SJCRH30 (cell line): ENCODE measurements around the gene EDN1. TPM values are rescaled to one million over a fixed set of nuclear protein-coding genes. Genes with fewer than 3 reads are reported as not detected.

Experiments used
- DNase-seq, 2 experiments: peaks; one replicate each; pipeline ENCODE4 v3.0.0-alpha.2; 2015 to 2020
- H3K27ac ChIP-seq: fragments of 250-450 bp; sonication (Bioruptor Pico); 2 replicates; pipeline ENCODE4 v1.5.1; 2020; ENCODE audit warnings: mild to moderate bottlenecking, moderate library complexity
- H3K27me3 ChIP-seq: fragments of 250-450 bp; sonication (Bioruptor Pico); 2 replicates; pipeline ENCODE4 v1.5.1; 2020; ENCODE audit warnings: mild to moderate bottlenecking, moderate library complexity
- H3K36me3 ChIP-seq: fragments of 250-450 bp; sonication (Bioruptor Pico); 2 replicates; pipeline ENCODE4 v1.5.1; 2020; ENCODE audit warnings: mild to moderate bottlenecking, moderate library complexity
- H3K4me1 ChIP-seq: fragments of 250-450 bp; sonication (Bioruptor Pico); 2 replicates; pipeline ENCODE4 v1.5.1; 2020; ENCODE audit warnings: mild to moderate bottlenecking, moderate library complexity
- H3K4me3 ChIP-seq: fragments of 250-450 bp; sonication (Bioruptor Pico); 2 replicates; pipeline ENCODE4 v1.5.1; 2020; ENCODE audit warnings: mild to moderate bottlenecking, moderate library complexity
- H3K9me3 ChIP-seq: fragments of 250-450 bp; sonication (Bioruptor Pico); replicated peaks from 2 replicates; pipeline ENCODE4 v1.5.1; 2020; ENCODE audit warnings: mild to moderate bottlenecking, moderate library complexity
- total RNA-seq: library from RNA; depleted of rRNA; stranded (reverse); fragments of >200 nt; shearing (Covaris generic); gene quantifications from 2 replicates; pipeline ENCODE4 v1.2.3, GENCODE V29; 2014

The EDN1 gene
- total RNA-seq, 1 experiment from 2014 or later = 0.08 TPM

DNA sequence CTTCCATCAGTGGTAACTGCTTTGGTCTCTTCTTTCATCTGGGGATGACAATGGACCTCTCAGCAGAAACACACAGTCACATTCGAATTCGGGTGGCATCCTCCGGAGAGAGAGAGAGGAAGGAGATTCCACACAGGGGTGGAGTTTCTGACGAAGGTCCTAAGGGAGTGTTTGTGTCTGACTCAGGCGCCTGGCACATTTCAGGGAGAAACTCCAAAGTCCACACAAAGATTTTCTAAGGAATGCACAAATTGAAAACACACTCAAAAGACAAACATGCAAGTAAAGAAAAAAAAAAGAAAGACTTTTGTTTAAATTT lies 6.1 kb downstream of the EDN1 start:
- no peak for DNase-seq
- H3K9me3 ChIP-seq = no peaks in the 10 kb centered on the region
- H3K36me3 ChIP-seq = no peaks in the 10 kb centered on the region
- no peak overlapping the region for H3K4me3 ChIP-seq
- no peak overlapping the region for H3K27ac ChIP-seq
- H3K4me1 ChIP-seq = no peaks in the 10 kb centered on the region
- no peaks in the 10 kb centered on the region for H3K27me3 ChIP-seq

GRCh38 chr6:12296604-12297003 lies 6.4 kb downstream of the EDN1 start:
- Histone ChIP-seq H3K4me3 (no peak overlapping the region), H3K36me3 (no peaks in the 10 kb centered on the region), H3K4me1 (no peaks in the 10 kb centered on the region), H3K9me3 (no peaks in the 10 kb centered on the region), H3K27ac (no peak overlapping the region), H3K27me3 (no peaks in the 10 kb centered on the region)
- DNase-seq = no peak

GRCh38 chr6:12297363-12298016 lies 7.3 kb downstream of the EDN1 start:
- Histone ChIP-seq H3K27me3 (no peaks in the 10 kb centered on the region), H3K9me3 (no peaks in the 10 kb centered on the region), H3K4me1 (no peaks in the 10 kb centered on the region), H3K36me3 (no peaks in the 10 kb centered on the region), H3K4me3 (no peak overlapping the region), H3K27ac (no peak overlapping the region)
- no peak for DNase-seq

DNA sequence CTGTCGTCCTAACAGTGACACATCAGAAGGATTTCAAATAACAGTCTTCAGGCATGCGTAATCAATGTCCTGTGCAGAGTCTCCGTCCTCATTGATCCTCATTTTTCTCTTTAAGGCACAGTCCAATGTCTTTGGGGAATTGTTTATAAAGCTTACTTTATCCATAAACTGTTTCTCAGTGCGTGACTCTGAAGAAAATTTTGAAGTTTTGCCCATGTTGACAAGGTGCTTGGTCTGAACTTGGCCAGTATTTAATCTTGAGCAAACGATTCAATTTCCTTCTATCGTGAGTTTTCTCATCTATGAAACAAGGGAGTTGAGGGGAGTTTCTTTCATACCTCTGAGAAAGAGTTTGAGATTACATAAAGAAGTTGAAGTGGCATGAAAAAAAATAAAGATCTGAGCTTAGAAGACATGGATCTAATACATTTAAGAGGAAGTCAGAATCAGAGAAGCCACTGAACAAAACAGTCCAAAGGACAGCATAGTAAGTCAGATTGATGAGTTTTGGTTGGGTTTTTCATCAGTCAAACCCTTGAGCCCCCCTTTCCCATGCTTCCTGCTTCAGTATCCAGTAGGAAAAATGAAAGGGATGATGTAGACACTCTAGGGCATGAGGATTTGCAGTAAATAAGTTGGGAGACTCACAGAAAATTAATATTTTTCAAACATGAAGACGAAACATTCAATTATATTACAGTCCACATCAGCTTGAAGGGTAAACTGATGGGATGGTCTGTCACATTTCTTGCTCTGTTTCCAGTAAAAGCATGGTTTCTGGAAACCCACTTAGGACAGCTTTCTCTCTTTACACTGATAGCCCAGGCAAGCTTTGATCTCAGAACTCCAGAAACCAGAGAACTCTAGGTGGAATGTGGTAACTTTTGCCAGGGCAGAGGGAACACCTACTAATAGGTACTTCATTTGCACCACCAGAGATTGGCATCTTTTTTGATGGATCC lies 8.1 kb downstream of the EDN1 start:
- no peaks in the 10 kb centered on the region for H3K4me1 ChIP-seq

DNA sequence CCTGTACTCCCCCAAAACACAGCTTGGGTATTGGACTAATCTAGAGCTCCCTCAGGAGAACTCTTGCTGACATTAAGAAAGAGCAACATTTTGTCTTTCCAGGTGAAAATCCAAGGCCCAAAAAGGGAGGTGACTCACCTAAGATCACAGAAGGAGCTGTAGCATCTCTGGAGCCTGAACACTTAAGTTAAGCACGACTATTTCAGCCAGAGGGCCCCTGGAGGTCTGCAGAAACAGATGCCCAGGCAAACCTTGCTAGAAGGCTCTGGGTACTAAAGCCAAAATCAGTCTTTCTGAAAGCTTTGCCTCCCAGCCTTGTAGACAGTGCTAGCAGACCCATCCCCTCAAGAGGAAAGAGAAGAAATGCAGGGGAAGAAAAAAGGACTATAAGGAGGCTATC lies 8.8 kb downstream of the EDN1 start:
- no peaks in the 10 kb centered on the region for H3K4me1 ChIP-seq
- H3K27me3 ChIP-seq = no peaks in the 10 kb centered on the region
- no peaks in the 10 kb centered on the region for H3K36me3 ChIP-seq
- H3K27ac ChIP-seq = no peak overlapping the region
- no peak overlapping the region for H3K4me3 ChIP-seq
- DNase-seq = no peak
- H3K9me3 ChIP-seq = no peaks in the 10 kb centered on the region

More for the DNA sequence above, 8.1 kb downstream of the EDN1 start:
- Histone ChIP-seq H3K9me3 (no peaks in the 10 kb centered on the region), H3K36me3 (no peaks in the 10 kb centered on the region), H3K4me3 (no peak overlapping the region), H3K27me3 (no peaks in the 10 kb centered on the region), H3K27ac (no peak overlapping the region)
- DNase-seq = no peak

DNA sequence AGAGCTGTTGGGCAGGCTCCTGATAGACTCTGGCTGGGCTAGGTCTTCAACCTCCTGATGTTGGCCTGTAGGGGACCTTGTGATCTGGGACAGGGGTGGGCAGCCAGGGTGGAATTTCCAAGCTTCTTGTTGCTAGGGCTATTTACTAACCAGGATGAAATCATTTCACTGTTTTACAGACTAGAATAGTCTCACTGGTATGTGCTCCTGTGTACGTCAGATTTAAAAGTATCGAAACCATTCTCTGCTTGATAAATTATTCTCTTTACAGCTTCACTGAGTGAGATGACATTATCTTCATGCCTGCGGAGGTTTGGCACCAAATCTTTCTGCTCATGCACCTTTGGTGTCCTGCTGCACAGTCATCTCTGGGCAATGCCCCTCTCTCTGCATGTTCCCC lies 10.9 kb downstream of the EDN1 start:
- Histone ChIP-seq H3K4me3 (no peak overlapping the region), H3K9me3 (no peaks in the 10 kb centered on the region), H3K36me3 (no peaks in the 10 kb centered on the region), H3K27me3 (no peaks in the 10 kb centered on the region), H3K27ac (no peak overlapping the region), H3K4me1 (no peaks in the 10 kb centered on the region)
- no peak for DNase-seq

GRCh38 chr6:12304487-12304886 lies 14.3 kb downstream of the EDN1 start:
- Histone ChIP-seq H3K27me3 (no peaks in the 10 kb centered on the region), H3K36me3 (no peaks in the 10 kb centered on the region), H3K9me3 (no peaks in the 10 kb centered on the region), H3K4me3 (no peak overlapping the region), H3K4me1 (no peaks in the 10 kb centered on the region), H3K27ac (no peak overlapping the region)
- DNase-seq = no peak

- no peaks in the 10 kb centered on the region for H3K36me3 ChIP-seq
- no peak overlapping the region for H3K27ac ChIP-seq
- no peaks in the 10 kb centered on the region for H3K9me3 ChIP-seq
- no peaks in the 10 kb centered on the region for H3K27me3 ChIP-seq
- no peaks in the 10 kb centered on the region for H3K4me1 ChIP-seq
- no peak overlapping the region for H3K4me3 ChIP-seq
- no peak for DNase-seq
Measured at GRCh38 chr6:12309070-12309469, 18.9 kb downstream of the EDN1 start.

DNA sequence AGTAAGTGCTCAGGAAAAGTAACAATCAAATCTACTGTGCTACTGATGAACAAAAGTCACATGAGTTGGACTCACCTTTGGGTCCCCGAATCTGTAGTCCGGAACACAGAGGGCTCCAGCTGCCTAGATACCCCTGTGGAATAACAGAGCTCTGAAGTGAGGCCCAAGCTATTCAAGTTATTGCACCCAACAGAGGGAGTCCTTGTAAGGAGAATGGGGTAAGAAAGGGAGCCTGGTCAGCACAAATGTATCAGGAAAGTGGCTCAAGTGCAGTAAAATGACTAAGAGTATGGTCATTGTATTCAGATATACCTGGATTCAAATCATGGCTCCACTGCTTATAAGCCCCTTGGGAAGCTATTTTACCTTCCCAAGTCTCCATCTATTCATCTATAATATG lies 20.9 kb downstream of the EDN1 start:
- H3K9me3 ChIP-seq = no peaks in the 10 kb centered on the region
- H3K27me3 ChIP-seq = no peaks in the 10 kb centered on the region
- H3K4me3 ChIP-seq = no peak overlapping the region
- no peak overlapping the region for H3K27ac ChIP-seq
- no peaks in the 10 kb centered on the region for H3K36me3 ChIP-seq
- H3K4me1 ChIP-seq = no peaks in the 10 kb centered on the region
- no peak for DNase-seq

DNA sequence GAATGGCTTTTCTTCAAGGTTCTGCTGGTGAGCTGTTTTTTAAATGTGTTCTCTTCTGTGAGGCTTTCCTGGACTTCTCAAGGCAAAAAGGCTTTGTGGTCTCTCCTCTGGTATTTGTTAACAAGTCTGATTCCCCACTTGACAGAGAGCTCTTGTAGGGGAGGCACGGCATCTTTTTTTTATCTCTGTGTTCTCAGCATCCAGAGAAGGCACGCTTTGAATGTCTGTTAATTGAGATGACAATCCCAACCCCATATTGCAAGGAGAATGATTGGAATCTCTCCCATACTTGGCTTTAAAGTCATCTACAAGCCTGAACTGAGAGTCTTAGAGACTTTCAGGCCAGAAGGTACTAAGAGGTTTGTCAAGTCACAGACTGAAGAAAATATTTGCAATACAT lies 22.6 kb downstream of the EDN1 start:
- Histone ChIP-seq H3K4me1 (no peaks in the 10 kb centered on the region), H3K27me3 (no peaks in the 10 kb centered on the region), H3K27ac (no peak overlapping the region), H3K9me3 (no peaks in the 10 kb centered on the region), H3K36me3 (no peaks in the 10 kb centered on the region), H3K4me3 (no peak overlapping the region)
- no peak for DNase-seq

- Histone ChIP-seq H3K36me3 (no peaks in the 10 kb centered on the region), H3K4me3 (no peak overlapping the region), H3K27me3 (no peaks in the 10 kb centered on the region), H3K9me3 (no peaks in the 10 kb centered on the region), H3K27ac (no peak overlapping the region), H3K4me1 (no peaks in the 10 kb centered on the region)
- no peak for DNase-seq
Measured at GRCh38 chr6:12313306-12313991, 23.3 kb downstream of the EDN1 start.

- Histone ChIP-seq H3K4me3 (no peak overlapping the region), H3K4me1 (no peaks in the 10 kb centered on the region), H3K27me3 (no peaks in the 10 kb centered on the region), H3K9me3 (no peaks in the 10 kb centered on the region), H3K27ac (no peak overlapping the region), H3K36me3 (no peaks in the 10 kb centered on the region)
- DNase-seq = no peak
Measured at GRCh38 chr6:12313992-12314589, 23.9 kb downstream of the EDN1 start.

DNA sequence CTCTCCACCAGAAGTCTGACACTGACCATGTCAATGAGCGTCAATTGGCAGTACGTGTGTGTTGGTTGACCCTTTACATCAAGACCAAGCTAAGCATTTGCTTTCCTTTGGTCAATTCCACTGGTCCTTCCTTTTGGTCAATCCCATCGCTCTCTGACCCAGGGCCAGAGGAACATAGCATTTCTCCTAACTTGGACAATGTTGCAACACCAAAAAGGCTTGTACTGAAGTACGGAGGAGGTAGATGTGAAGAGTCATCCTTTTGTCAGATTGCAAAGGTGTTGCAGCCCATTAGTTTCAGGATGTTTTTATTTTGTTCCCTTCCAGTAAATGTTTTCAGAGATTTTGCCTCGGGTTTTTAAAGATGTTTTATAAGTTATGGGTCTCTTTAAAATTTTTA lies 24.6 kb downstream of the EDN1 start:
- DNase-seq = no peak
- Histone ChIP-seq H3K27ac (no peak overlapping the region), H3K4me1 (no peaks in the 10 kb centered on the region), H3K36me3 (no peaks in the 10 kb centered on the region), H3K9me3 (no peaks in the 10 kb centered on the region), H3K27me3 (no peaks in the 10 kb centered on the region), H3K4me3 (no peak overlapping the region)

DNA sequence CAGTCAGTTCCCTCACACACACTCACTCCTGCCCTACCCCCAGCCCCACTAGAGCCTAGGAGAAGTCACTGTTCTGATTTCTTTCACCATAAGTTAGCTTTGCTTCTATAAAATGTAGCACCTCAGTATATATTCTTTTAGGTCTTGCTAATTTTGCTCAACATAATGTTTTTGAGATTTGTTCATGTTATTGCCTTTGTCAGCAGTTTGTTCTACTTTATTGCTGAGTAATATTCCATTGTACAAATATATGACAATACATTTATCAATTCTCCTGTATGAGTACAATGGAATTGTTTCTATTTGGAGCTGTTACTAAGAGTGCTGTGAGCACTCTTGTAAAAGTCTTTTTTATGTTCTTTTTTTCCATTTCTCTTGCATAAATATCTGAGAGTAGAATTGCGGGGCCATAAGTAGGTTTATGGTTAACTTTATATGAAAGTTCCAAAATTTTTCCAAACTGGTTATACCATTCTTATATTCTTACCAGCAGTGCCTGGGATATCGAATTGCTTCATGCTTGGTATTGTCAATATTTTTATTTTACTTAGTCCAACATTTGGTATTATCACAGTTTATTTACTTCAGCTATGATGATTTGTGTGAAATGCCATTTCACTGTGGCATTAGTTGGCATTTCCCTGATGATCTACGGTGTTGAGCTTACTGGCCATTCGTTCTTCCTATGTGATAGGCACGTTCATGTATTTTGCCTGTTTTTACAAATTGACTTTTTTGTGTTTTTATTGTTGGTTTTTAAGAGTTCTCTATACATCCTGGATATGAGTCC lies 25.3 kb downstream of the EDN1 start:
- no peak overlapping the region for H3K4me3 ChIP-seq
- no peaks in the 10 kb centered on the region for H3K27me3 ChIP-seq
- no peaks in the 10 kb centered on the region for H3K9me3 ChIP-seq
- H3K27ac ChIP-seq = no peak overlapping the region
- no peak for DNase-seq
- H3K4me1 ChIP-seq = no peaks in the 10 kb centered on the region
- H3K36me3 ChIP-seq = no peaks in the 10 kb centered on the region
